Esophagus muscularis mucosa (tissue), 3 donors: Measurements from ENCODE around the gene SUPT3H.

Experiments
- POLR2A ChIP-seq: fragments of 450-650 bp; IDR thresholded peaks from one replicate; pipeline ENCODE4 v1.6.1; 2017; ENCODE audit warnings: antibody characterized with exemption, moderate library complexity, mild to moderate bottlenecking, low read depth
- TF ChIP-seq, protein P1 (sequence below), 3 experiments: fragments of 200-600 bp in 2 of 3; fragments of 450-650 bp in 1 of 3; sonication (generic) in 2 of 3; IDR thresholded peaks; one replicate each; pipeline ENCODE4 v1.5.1; 2017 to 2019; ENCODE audit warnings: antibody characterized with exemption in 3 of 3, mild to moderate bottlenecking in 2 of 3, moderate library complexity in 1 of 3

DNA sequence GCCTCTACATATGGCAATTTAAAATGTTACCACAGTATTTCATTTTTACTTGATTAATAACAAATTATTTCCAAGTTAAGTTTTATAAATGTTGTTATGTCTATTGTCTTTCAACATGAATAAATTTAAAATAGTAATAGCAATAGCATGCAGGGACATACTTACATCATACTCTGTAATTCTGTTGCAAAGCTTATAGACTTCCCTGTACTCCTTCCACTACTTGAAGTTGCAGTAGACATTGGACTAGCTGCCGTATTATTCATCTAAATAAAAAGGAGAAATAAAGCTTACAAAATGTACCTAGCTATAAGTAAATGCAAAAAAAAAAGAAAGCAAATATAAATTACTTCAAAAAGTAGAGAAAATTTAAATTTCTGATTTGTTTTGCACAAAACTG is 12.7 kb downstream of the SUPT3H start:
- TF ChIP-seq, protein P1, sequence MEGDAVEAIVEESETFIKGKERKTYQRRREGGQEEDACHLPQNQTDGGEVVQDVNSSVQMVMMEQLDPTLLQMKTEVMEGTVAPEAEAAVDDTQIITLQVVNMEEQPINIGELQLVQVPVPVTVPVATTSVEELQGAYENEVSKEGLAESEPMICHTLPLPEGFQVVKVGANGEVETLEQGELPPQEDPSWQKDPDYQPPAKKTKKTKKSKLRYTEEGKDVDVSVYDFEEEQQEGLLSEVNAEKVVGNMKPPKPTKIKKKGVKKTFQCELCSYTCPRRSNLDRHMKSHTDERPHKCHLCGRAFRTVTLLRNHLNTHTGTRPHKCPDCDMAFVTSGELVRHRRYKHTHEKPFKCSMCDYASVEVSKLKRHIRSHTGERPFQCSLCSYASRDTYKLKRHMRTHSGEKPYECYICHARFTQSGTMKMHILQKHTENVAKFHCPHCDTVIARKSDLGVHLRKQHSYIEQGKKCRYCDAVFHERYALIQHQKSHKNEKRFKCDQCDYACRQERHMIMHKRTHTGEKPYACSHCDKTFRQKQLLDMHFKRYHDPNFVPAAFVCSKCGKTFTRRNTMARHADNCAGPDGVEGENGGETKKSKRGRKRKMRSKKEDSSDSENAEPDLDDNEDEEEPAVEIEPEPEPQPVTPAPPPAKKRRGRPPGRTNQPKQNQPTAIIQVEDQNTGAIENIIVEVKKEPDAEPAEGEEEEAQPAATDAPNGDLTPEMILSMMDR (IDR thresholded peaks at IDR 0.05) = no peak
- TF ChIP-seq POLR2A = no peak
